Measurements from ENCODE around the gene CLEC12A.

DNA sequence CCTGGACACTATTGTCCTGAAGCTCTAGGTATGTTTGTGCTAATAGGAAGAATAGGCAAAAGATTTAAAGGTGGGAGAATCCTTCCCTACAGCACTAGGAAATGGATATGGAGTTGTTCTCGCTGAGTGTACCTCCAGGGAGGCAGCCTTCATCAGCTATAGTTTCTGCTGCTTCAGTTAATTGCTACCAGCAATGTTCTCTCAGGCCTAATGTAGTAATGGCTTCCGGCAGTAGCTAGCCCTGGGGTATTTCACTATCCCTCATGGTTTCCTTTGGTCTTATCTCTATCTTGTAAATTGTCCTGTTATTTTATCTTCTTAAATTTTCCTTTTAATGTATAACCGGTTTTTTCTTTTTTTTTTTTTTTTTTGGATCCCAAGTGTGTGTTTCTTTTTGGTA is 9.3 kb upstream of the CLEC12A start:
- TF ChIP-seq POLR2AphosphoS5 (IDR thresholded peaks at IDR 0.05) (no peak), POLR2A (IDR thresholded peaks at IDR 0.05) (no peak), EP300 (IDR thresholded peaks at IDR 0.05) (no peak)
- TF ChIP-seq, protein P1, sequence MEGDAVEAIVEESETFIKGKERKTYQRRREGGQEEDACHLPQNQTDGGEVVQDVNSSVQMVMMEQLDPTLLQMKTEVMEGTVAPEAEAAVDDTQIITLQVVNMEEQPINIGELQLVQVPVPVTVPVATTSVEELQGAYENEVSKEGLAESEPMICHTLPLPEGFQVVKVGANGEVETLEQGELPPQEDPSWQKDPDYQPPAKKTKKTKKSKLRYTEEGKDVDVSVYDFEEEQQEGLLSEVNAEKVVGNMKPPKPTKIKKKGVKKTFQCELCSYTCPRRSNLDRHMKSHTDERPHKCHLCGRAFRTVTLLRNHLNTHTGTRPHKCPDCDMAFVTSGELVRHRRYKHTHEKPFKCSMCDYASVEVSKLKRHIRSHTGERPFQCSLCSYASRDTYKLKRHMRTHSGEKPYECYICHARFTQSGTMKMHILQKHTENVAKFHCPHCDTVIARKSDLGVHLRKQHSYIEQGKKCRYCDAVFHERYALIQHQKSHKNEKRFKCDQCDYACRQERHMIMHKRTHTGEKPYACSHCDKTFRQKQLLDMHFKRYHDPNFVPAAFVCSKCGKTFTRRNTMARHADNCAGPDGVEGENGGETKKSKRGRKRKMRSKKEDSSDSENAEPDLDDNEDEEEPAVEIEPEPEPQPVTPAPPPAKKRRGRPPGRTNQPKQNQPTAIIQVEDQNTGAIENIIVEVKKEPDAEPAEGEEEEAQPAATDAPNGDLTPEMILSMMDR (IDR thresholded peaks at IDR 0.05) = no peak

Measured in gastroesophageal sphincter (tissue), 3 donors.